HG03097 (cell line): Measurements from ENCODE around the gene SYNGR2.

ENCODE experiments used
- ATAC-seq: cut with Tn5 transposase; IDR thresholded peaks from one replicate; pipeline ENCODE4 v1.9.1; 2021; ENCODE audit not compliant: unreplicated experiment, low FRiP score

The SYNGR2 gene

GRCh38 chr17:78197147-78197832 lies 28.9 kb downstream of the SYNGR2 start:
- ATAC-seq = no peak

- ATAC-seq = no peak
These were observed 32.1 kb downstream of the SYNGR2 start for GRCh38 chr17:78200451-78200850.

GRCh38 chr17:78202666-78203065 lies 34.3 kb downstream of the SYNGR2 start:
- ATAC-seq = no peak

- ATAC-seq = no peak
These were observed 36.2 kb downstream of the SYNGR2 start for GRCh38 chr17:78204387-78205123.

GRCh38 chr17:78205124-78205775 lies 36.9 kb downstream of the SYNGR2 start:
- ATAC-seq = no peak

- ATAC-seq = no peak
These were observed 37.9 kb downstream of the SYNGR2 start for GRCh38 chr17:78206298-78206697.

GRCh38 chr17:78208486-78208885 lies 40.1 kb downstream of the SYNGR2 start:
- no peak for ATAC-seq

- ATAC-seq = no peak
These were observed 41.7 kb downstream of the SYNGR2 start for GRCh38 chr17:78210111-78210510.

- ATAC-seq = no peak
These were observed 42.7 kb downstream of the SYNGR2 start for GRCh38 chr17:78211032-78211431.

- ATAC-seq = peak; percentile 90
These were observed 45.8 kb downstream of the SYNGR2 start, which contains the start of gene BIRC5 for GRCh38 chr17:78214016-78214705. Gene BIRC5 (plus strand): TSS chr17:78214253. CDS start chr17:78214317, 64 bp downstream.

- no peak for ATAC-seq
These were observed 46.3 kb downstream of the SYNGR2 start for GRCh38 chr17:78214706-78215061.

- ATAC-seq = no peak
These were observed 51.2 kb downstream of the SYNGR2 start for GRCh38 chr17:78219396-78220150.
